Measurements from ENCODE around the gene PC. TPM values are rescaled to one million over a fixed set of nuclear protein-coding genes. Genes with fewer than 3 reads are reported as not detected.
A peak's percentile ranks its signal among the peaks of the same experiment; 100 is the strongest.

Gene PC
- total and polyA plus RNA-seq, 9 of the 15 experiments (the other 6 are each of a cell fraction or from before 2014, with no cell fraction given) = 0.94 to 38.0 (median 8.7) TPM

DNA sequence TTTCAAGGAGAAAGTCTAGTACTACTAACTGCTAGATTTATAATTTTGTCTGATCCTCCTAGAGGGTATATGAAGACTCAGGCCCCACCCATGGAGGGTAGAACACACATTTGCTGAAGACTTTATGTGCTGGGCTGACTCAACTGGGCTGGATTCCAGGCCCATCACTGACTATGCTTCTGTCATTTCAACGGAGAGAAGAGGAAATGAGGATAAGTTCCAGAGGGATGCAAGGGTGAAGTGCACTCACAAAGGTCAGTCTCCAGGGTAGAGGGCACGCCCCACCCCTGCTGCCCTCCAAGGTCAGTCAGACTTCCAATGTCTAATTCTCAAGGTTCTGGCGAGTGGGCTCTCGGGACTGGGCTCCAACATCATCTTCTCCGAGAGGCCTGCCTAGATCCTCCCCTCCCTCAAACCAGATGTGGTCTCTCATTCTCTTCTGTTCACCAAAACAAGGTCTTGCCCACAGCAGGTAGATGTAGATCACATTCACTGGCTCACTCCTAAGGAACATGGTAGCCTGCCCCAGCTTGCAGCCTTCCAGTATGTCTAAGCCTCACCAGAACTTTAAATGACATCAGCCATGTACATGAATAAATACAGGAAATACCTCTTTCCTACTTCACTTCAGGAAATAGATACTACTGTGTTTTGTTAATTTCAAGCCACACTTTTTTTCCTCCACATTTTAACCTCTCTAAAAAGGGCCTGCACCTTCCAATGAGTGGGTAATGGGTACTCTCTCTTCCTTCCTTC lies 9.7 kb upstream of the PC start (continued):
- TF ChIP-seq BCL6 (CRISPR knock-in tag; IDR thresholded peaks at IDR 0.05) (no peak), ZNF282 (CRISPR knock-in tag; IDR thresholded peaks at IDR 0.05) (no peak), SAP30 (IDR thresholded peaks at IDR 0.05; ENCODE audit: borderline replicate concordance, insufficient read depth, low read depth, low read length, poor library complexity, severe bottlenecking) (no peak), ESRRA (IDR thresholded peaks at IDR 0.05; ENCODE audit: borderline replicate concordance, low read depth) (no peak)

DNA sequence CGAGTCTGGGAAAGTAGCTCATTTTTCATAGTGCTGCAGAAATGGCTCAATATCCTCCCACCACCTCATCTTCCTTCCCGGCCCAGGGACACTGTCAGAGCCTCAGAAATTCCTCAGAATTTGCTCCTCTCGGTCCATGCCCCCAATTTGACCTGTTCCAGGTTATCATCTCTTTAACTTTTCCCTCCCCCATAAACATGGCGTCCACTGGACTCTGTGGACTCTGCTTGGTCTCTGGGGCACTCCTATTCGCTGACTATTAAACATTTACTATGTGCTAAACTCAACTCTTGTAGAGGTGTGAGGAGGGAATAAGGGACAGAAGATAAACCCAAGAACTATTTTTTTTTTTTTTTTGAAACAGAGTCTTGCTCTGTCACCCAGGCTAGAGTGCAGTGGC lies 8.2 kb upstream of the PC start:
- ChIA-PET POLR2A (interaction anchor here (1.0 to 1.2 kb wide), 3 partner anchors 10 to 123 kb away, joined by 3 to 4 read pairs (median 3); partner anchors contain the start of gene RCE1), CTCF (ENCODE audit: low intra/inter-chr PET ratio) (no interaction called here)
- peaks cover 11 to 18% of the 10 kb centered on the region in 2 experiments; a peak in 3 of 5 replicates for H3K4me1 ChIP-seq (replicated peaks in 1 of 2; ENCODE audit: control insufficient read depth in 2 of 2, insufficient read depth in 2 of 2, low read length in 2 of 2)
- H2AFZ ChIP-seq (ENCODE audit: low read depth, low read length) = peak overlapping the region; percentile 90
- no TSS peak for BruUV-seq (replicated peaks)
- ATAC-seq (peak; percentile 41; the same call in 2 of the 3 replicates), FAIRE-seq (no peak), DNase-seq (ENCODE audit: extremely low read depth in 1 of 4, low spot score in 3 of 4) (peak in 1 of 4 experiments; percentile 8)
- in situ Hi-C loops (cut with MboI) (no loop called here), intact Hi-C loops (cut with micrococcal nuclease) (no loop called here)
- no peaks in the 10 kb centered on the region for H3K79me2 ChIP-seq (ENCODE audit: control insufficient read depth, insufficient read depth, low read length)
- H3K9me3 ChIP-seq (replicated peaks; ENCODE audit: control insufficient read depth, insufficient read depth, low read depth, low read length) = no peaks in the 10 kb centered on the region
- TF ChIP-seq ZNF316 (IDR thresholded peaks at IDR 0.05) (peak; percentile 31; the same call in 1 of the 2 replicates), CBX1 (IDR thresholded peaks at IDR 0.05; ENCODE audit: low read depth) (no peak), TSC22D4 (tag; IDR thresholded peaks at IDR 0.05) (no peak), YY1 (IDR thresholded peaks at IDR 0.05; ENCODE audit: borderline replicate concordance in 1 of 3, control insufficient read depth in 1 of 3, extremely low read depth in 1 of 3, insufficient read depth in 3 of 3, insufficient read length in 1 of 3, insufficient replicate concordance in 2 of 3, low read depth in 1 of 3, low read length in 2 of 3) (peak in 1 of 3 experiments; percentile 79), SMARCE1 (IDR thresholded peaks at IDR 0.05) (0 out of 2 replicates have a peak, but pooled peaks have one; percentile 5), NFRKB (IDR thresholded peaks at IDR 0.05; ENCODE audit: low read depth) (0 out of 2 replicates have a peak, but pooled peaks have one; percentile 28)
- TF ChIP-seq, protein P1, sequence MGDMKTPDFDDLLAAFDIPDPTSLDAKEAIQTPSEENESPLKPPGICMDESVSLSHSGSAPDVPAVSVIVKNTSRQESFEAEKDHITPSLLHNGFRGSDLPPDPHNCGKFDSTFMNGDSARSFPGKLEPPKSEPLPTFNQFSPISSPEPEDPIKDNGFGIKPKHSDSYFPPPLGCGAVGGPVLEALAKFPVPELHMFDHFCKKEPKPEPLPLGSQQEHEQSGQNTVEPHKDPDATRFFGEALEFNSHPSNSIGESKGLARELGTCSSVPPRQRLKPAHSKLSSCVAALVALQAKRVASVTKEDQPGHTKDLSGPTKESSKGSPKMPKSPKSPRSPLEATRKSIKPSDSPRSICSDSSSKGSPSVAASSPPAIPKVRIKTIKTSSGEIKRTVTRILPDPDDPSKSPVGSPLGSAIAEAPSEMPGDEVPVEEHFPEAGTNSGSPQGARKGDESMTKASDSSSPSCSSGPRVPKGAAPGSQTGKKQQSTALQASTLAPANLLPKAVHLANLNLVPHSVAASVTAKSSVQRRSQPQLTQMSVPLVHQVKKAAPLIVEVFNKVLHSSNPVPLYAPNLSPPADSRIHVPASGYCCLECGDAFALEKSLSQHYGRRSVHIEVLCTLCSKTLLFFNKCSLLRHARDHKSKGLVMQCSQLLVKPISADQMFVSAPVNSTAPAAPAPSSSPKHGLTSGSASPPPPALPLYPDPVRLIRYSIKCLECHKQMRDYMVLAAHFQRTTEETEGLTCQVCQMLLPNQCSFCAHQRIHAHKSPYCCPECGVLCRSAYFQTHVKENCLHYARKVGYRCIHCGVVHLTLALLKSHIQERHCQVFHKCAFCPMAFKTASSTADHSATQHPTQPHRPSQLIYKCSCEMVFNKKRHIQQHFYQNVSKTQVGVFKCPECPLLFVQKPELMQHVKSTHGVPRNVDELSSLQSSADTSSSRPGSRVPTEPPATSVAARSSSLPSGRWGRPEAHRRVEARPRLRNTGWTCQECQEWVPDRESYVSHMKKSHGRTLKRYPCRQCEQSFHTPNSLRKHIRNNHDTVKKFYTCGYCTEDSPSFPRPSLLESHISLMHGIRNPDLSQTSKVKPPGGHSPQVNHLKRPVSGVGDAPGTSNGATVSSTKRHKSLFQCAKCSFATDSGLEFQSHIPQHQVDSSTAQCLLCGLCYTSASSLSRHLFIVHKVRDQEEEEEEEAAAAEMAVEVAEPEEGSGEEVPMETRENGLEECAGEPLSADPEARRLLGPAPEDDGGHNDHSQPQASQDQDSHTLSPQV (IDR thresholded peaks at IDR 0.05) = peak; percentile 45; the same call in 1 of the 2 replicates
- 29% methylated on average over 5 of the region's 5 CpGs for whole genome bisulfite sequencing (ENCODE audit: insufficient coverage, low coverage, missing lambda C conversion rate)
- no peaks in the 10 kb centered on the region for H3K27me3 ChIP-seq (ENCODE audit: control insufficient read depth in 2 of 2, insufficient read depth in 2 of 2, low read length in 2 of 2)
- peak overlapping the region in 1 of 2 experiments; percentile 27; a peak in 2 of 4 replicates for H3K9ac ChIP-seq (ENCODE audit: insufficient read depth in 1 of 2, low read depth in 2 of 2, low read length in 2 of 2)
- no peak overlapping the region for H3K4me2 ChIP-seq (ENCODE audit: insufficient read depth, low read length)
- H3K27ac ChIP-seq (ENCODE audit: extremely low read depth, low read depth, low read length) = no peak overlapping the region
- no peaks in the 10 kb centered on the region for H4K20me1 ChIP-seq (replicated peaks; ENCODE audit: control insufficient read depth, insufficient read depth, low read length)
- H3K9me1 ChIP-seq (ENCODE audit: control insufficient read depth, insufficient read depth, low read length) = peaks cover 4% of the 10 kb centered on the region
- no peaks in the 10 kb centered on the region for H3K36me3 ChIP-seq (ENCODE audit: control insufficient read depth, insufficient read depth, low read length)
- H3K4me3 ChIP-seq = no peak overlapping the region
